Osteoblast (primary cell): ENCODE results near the gene NDUFA1. TPM values are rescaled to one million over a fixed set of nuclear protein-coding genes. Genes with fewer than 3 reads are reported as not detected.
A peak's percentile ranks its signal among the peaks of the same experiment; 100 is the strongest.
"Not testable (repeated sequence)": the region's sequence is repeated elsewhere in the genome, so short reads cannot be mapped to it uniquely, and the experiment has no call there.

Source experiments
- DNase-seq: peaks from one replicate; pipeline ENCODE4 v3.0.0; 2011; ENCODE audit warnings: low spot score, mixed read lengths; ENCODE audit not compliant: insufficient read length; ENCODE audit errors: missing footprints
- H2AFZ ChIP-seq: 2 replicates; pipeline ENCODE4 v1.6.0; 2011; ENCODE audit warnings: mild to moderate bottlenecking, low read length
- H3K27ac ChIP-seq: 2 replicates; pipeline ENCODE4 v1.5.1; 2011; ENCODE audit warnings: mild to moderate bottlenecking, low read depth, low read length, moderate library complexity
- H3K27me3 ChIP-seq: 2 replicates; pipeline ENCODE4 v1.6.0; 2012; ENCODE audit warnings: mild to moderate bottlenecking, control low read depth, inconsistent platforms, low read length, moderate library complexity; ENCODE audit not compliant: insufficient read depth
- H3K36me3 ChIP-seq: 2 replicates; pipeline ENCODE4 v1.5.1; 2011; ENCODE audit warnings: mild to moderate bottlenecking, low read length, control low read depth, moderate library complexity; ENCODE audit not compliant: insufficient read depth
- H3K4me1 ChIP-seq: 2 replicates; pipeline ENCODE4 v1.5.1; 2011; ENCODE audit warnings: mild to moderate bottlenecking, low read length, control low read depth, moderate library complexity; ENCODE audit not compliant: insufficient read depth
- H3K4me2 ChIP-seq: 2 replicates; pipeline ENCODE4 v1.6.0; 2011; ENCODE audit warnings: mild to moderate bottlenecking, low read length; ENCODE audit not compliant: insufficient read depth
- H3K4me3 ChIP-seq: fragments of 200-600 bp; sonication (generic); 3 replicates; pipeline ENCODE4 v1.5.1; 2012; ENCODE audit warnings: mild to moderate bottlenecking, low read length, inconsistent platforms; ENCODE audit not compliant: insufficient read depth
- H3K79me2 ChIP-seq: 2 replicates; pipeline ENCODE4 v1.6.0; 2012; ENCODE audit warnings: mild to moderate bottlenecking, low read length, control low read depth, inconsistent platforms; ENCODE audit not compliant: insufficient read depth
- H3K9me3 ChIP-seq: 2 replicates; pipeline ENCODE4 v1.5.1; 2011; ENCODE audit warnings: low read depth, low read length, control low read depth
- H4K20me1 ChIP-seq: 2 replicates; pipeline ENCODE4 v1.6.0; 2012; ENCODE audit warnings: mild to moderate bottlenecking, low read length, control low read depth; ENCODE audit not compliant: insufficient read depth
- total RNA-seq: library from RNA; depleted of rRNA; stranded (reverse); fragments of >200 nt; gene quantifications from 2 replicates; pipeline ENCODE4 v1.2.3, GENCODE V29; 2012
- TF ChIP-seq, protein P1 (sequence below): IDR thresholded peaks from 2 replicates; pipeline ENCODE4 v1.5.1; 2011; ENCODE audit warnings: mild to moderate bottlenecking, low read depth, low read length, moderate library complexity; ENCODE audit errors: extremely low read depth

NDUFA1 gene
- 40.2 and 51.6 TPM in 2 replicates for total RNA-seq

DNA sequence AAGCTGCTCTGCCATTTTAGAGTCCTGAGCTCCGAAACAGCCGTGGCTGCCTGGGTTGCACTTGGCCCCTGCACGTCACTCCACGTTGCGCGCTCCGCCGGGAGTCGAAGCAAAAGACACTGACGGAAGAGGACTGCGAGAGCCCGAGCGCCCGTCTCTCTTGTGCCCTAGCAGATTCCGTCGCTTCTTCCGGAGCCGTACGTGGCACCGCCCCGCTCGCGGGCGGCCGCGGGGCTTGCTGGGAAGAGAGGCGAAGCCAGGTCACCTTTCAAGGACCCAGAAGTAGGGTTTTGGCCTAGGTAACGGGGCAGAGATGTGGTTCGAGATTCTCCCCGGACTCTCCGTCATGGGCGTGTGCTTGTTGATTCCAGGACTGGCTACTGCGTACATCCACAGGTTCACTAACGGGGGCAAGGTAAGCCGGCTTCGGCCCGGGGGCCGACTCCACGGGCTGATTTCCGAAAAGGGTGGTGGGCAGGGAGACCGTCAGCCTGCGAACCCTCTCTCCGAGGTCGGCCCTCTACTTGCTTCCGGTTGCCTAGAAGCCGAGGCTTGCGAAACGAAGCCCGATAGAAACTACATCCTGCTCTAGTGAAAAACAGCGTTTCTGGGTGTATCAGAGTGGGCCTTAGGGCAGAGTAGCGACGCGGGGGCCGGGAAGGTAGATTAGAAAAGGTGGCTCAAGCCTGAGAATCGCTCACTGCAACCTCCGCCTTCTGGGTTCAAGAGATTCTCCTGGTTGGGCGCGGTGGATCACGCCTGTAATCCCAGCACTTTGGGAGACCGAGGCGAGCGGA, at the start of gene NDUFA1, which contains the start of gene RNF113A:
TSS of gene NDUFA1 (plus strand) at position 234 of the 797 bp plus-strand sequence. CDS start at position 314, 80 bp downstream.
TSS of gene RNF113A (minus strand) at position 135 of the 797 bp plus-strand sequence. CDS start at position 15, 120 bp downstream.
- H3K79me2 ChIP-seq, result peaks cover 21% of the 10 kb centered on the region
- no peaks in the 10 kb centered on the region for H3K4me1 ChIP-seq
- no peaks in the 10 kb centered on the region for H3K27me3 ChIP-seq
- H3K4me2 ChIP-seq, result peak within 1 kb of the TSS; percentile 86
- H3K36me3 ChIP-seq, result peaks cover 8% of the 10 kb centered on the region
- DNase-seq, result peak; percentile 90
- peak within 1 kb of the TSS; percentile 81 for H2AFZ ChIP-seq
- TF ChIP-seq, protein P1, sequence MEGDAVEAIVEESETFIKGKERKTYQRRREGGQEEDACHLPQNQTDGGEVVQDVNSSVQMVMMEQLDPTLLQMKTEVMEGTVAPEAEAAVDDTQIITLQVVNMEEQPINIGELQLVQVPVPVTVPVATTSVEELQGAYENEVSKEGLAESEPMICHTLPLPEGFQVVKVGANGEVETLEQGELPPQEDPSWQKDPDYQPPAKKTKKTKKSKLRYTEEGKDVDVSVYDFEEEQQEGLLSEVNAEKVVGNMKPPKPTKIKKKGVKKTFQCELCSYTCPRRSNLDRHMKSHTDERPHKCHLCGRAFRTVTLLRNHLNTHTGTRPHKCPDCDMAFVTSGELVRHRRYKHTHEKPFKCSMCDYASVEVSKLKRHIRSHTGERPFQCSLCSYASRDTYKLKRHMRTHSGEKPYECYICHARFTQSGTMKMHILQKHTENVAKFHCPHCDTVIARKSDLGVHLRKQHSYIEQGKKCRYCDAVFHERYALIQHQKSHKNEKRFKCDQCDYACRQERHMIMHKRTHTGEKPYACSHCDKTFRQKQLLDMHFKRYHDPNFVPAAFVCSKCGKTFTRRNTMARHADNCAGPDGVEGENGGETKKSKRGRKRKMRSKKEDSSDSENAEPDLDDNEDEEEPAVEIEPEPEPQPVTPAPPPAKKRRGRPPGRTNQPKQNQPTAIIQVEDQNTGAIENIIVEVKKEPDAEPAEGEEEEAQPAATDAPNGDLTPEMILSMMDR, result no peak
- peak within 1 kb of the TSS; percentile 76 for H3K4me3 ChIP-seq
- H3K27ac ChIP-seq, result peak within 1 kb of the TSS; percentile 87
- no peaks in the 10 kb centered on the region for H3K9me3 ChIP-seq
- H4K20me1 ChIP-seq, result peaks cover 2% of the 10 kb centered on the region

DNA sequence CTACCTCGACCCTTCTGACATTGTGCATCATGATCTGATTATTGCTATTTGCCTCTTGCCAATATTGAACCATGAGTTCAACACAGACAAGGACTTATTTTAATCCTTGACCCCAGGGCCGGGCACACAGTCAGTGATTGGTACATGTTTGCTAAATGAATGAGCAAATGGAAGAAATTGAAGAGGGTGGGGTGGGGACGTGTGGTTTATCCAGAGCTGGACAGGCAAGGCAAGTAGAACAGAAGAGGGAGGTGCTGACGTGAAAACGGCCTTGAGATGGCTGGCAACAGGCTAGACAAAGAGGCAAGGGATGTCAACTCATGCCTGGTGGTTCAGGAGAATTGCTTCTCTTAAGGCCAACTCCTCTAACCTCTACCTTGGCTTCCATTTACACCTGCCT, 47.4 kb upstream of the NDUFA1 start:
- H3K4me3 ChIP-seq, DNase-seq, H3K79me2 ChIP-seq, H2AFZ ChIP-seq, H3K4me1 ChIP-seq, H3K36me3 ChIP-seq, H3K27me3 ChIP-seq, H3K4me2 ChIP-seq, H4K20me1 ChIP-seq, H3K27ac ChIP-seq, H3K9me3 ChIP-seq: not testable (repeated sequence)

DNA sequence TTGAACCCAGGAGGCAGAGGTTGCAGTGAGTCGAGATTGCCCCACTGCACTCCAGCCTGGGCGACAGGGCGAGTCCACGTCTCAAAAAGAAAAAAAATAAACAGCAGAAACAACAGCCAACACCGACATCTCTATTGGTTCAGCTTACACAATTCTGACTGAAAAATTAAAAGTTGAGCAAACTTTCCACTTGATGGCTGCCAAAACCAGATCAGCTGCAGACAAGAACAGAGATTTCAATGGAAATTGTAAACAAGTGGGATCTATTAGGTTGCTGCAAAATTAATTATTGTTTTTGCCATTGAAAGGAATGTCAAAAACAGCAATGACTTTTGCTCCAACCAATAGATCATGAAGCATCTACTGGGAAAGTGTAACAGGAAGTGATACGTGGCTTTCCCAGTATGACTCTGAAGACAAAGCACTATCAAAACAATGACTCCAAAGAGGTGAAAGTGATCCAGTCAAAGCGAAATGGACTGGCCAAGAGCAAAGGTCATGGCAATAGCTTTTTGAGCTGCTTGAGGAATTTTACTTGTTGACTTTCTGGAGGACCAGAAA, 45.2 kb upstream of the NDUFA1 start:
- no peak for DNase-seq
- H4K20me1 ChIP-seq, result no peaks in the 10 kb centered on the region
- no peaks in the 10 kb centered on the region for H3K79me2 ChIP-seq
- TF ChIP-seq, protein P1, result no peak
- H3K27me3 ChIP-seq, result no peaks in the 10 kb centered on the region
- no peaks in the 10 kb centered on the region for H3K36me3 ChIP-seq
- peak overlapping the region; percentile 31 for H2AFZ ChIP-seq
- H3K4me2 ChIP-seq, result no peak overlapping the region
- no peak overlapping the region for H3K4me3 ChIP-seq
- peaks cover 3% of the 10 kb centered on the region for H3K4me1 ChIP-seq
- H3K27ac ChIP-seq, result peak overlapping the region; percentile 63
- H3K9me3 ChIP-seq, result no peaks in the 10 kb centered on the region

DNA sequence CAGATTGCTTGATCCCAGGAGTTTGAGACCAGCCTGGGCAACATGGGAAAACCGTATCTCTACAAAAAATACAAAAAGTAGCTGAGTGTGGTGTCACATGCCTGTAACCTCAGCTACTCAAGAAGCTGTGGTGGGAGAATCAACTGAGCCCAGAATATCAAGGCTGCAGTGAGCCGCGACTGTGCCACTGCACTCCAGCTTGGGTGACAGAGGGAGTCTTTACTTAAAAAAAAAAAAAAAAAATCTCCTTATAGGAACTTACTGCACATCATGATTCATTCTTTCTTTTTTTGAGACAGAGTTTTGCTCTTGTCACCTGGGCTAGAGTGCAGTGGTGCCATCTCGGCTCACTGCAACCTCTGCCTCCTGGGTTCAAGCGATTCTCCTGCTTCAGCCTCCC, 43.2 kb upstream of the NDUFA1 start:
- no peaks in the 10 kb centered on the region for H3K27me3 ChIP-seq
- no peaks in the 10 kb centered on the region for H3K9me3 ChIP-seq
- peaks cover 3% of the 10 kb centered on the region for H3K4me1 ChIP-seq
- TF ChIP-seq, protein P1, result no peak
- no peak overlapping the region for H2AFZ ChIP-seq
- H3K79me2 ChIP-seq, result no peaks in the 10 kb centered on the region
- H3K4me2 ChIP-seq, result no peak overlapping the region
- no peak overlapping the region for H3K4me3 ChIP-seq
- H4K20me1 ChIP-seq, result no peaks in the 10 kb centered on the region
- H3K36me3 ChIP-seq, result no peaks in the 10 kb centered on the region
- no peak overlapping the region for H3K27ac ChIP-seq
- no peak for DNase-seq
